Measurements from ENCODE around the gene SLC2A1. TPM values are rescaled to one million over a fixed set of nuclear protein-coding genes. Genes with fewer than 3 reads are reported as not detected.

SLC2A1 gene
- total RNA-seq, 1 experiment from 2014 or later, result 327 TPM

- Histone ChIP-seq H3K4me3 (no peak overlapping the region), H3K4me2 (no peak overlapping the region), H4K20me1 (ENCODE audit: insufficient read depth) (no peaks in the 10 kb centered on the region), H3K27me3 (ENCODE audit: insufficient read depth, low read depth) (no peaks in the 10 kb centered on the region), H2AFZ (no peak overlapping the region), H3K9me2 (ENCODE audit: insufficient read depth) (no peaks in the 10 kb centered on the region), H3K79me2 (ENCODE audit: low read depth) (no peaks in the 10 kb centered on the region), H3K4me1 (replicated peaks; ENCODE audit: insufficient read depth) (no peaks in the 10 kb centered on the region), H3K9me3 (ENCODE audit: insufficient read depth, low read depth) (no peaks in the 10 kb centered on the region; the same call in 1 of the 2 replicates), H3F3A (ENCODE audit: insufficient read depth, low read depth) (no peaks in the 10 kb centered on the region), H3K27ac (no peak overlapping the region), H3K36me3 (ENCODE audit: low read depth) (no peaks in the 10 kb centered on the region)
- intact Hi-C loops (cut with micrococcal nuclease; ENCODE audit: unreplicated experiment), result no loop called here
- ChIA-PET CTCF (no interaction called here), POLR2A (ENCODE audit: unreplicated experiment) (no interaction called here)
- TF ChIP-seq CTCF (conservative IDR thresholded peaks at IDR 0.05) (no peak), EZH2 (IDR thresholded peaks at IDR 0.05; ENCODE audit: low read depth) (no peak)
- no TSS peak for BruUV-seq (replicated peaks)
- DNase-seq, result no peak
Observed at GRCh38 chr1:42990757-42991346, 32.2 kb upstream of the SLC2A1 start.

- POLR2A ChIA-PET (ENCODE audit: unreplicated experiment), result no interaction called here
- H3F3A ChIP-seq (ENCODE audit: insufficient read depth, low read depth), result no peaks in the 10 kb centered on the region
- H4K20me1 ChIP-seq (ENCODE audit: insufficient read depth), result no peaks in the 10 kb centered on the region
- no peak overlapping the region for H3K4me3 ChIP-seq
- intact Hi-C loops (cut with micrococcal nuclease; ENCODE audit: unreplicated experiment), result no loop called here
- no peak for DNase-seq
- CTCF ChIA-PET, result no interaction called here
- no peak overlapping the region for H3K27ac ChIP-seq
- no peaks in the 10 kb centered on the region for H3K79me2 ChIP-seq (ENCODE audit: low read depth)
- no peak for TF ChIP-seq EZH2 (IDR thresholded peaks at IDR 0.05; ENCODE audit: low read depth)
- H3K27me3 ChIP-seq (ENCODE audit: insufficient read depth, low read depth), result no peaks in the 10 kb centered on the region
- no peaks in the 10 kb centered on the region for H3K9me3 ChIP-seq (ENCODE audit: insufficient read depth, low read depth)
- no peaks in the 10 kb centered on the region for H3K4me1 ChIP-seq (replicated peaks; ENCODE audit: insufficient read depth)
- H3K9me2 ChIP-seq (ENCODE audit: insufficient read depth), result no peaks in the 10 kb centered on the region
- BruUV-seq (replicated peaks), result no TSS peak
- no peak overlapping the region for H2AFZ ChIP-seq
- H3K36me3 ChIP-seq (ENCODE audit: low read depth), result no peaks in the 10 kb centered on the region
- H3K4me2 ChIP-seq, result no peak overlapping the region
Observed at GRCh38 chr1:42983693-42984092, 25.0 kb upstream of the SLC2A1 start.

- Histone ChIP-seq H4K20me1 (ENCODE audit: insufficient read depth) (no peaks in the 10 kb centered on the region), H3K9me3 (ENCODE audit: insufficient read depth, low read depth) (no peaks in the 10 kb centered on the region), H3K79me2 (ENCODE audit: low read depth) (no peaks in the 10 kb centered on the region), H3K36me3 (ENCODE audit: low read depth) (no peaks in the 10 kb centered on the region), H3F3A (ENCODE audit: insufficient read depth, low read depth) (no peaks in the 10 kb centered on the region), H2AFZ (no peak overlapping the region), H3K27me3 (ENCODE audit: insufficient read depth, low read depth) (no peaks in the 10 kb centered on the region), H3K4me1 (replicated peaks; ENCODE audit: insufficient read depth) (no peaks in the 10 kb centered on the region), H3K9me2 (ENCODE audit: insufficient read depth) (no peaks in the 10 kb centered on the region), H3K4me2 (no peak overlapping the region), H3K27ac (no peak overlapping the region), H3K4me3 (no peak overlapping the region)
- no peak for DNase-seq
- TF ChIP-seq EZH2 (IDR thresholded peaks at IDR 0.05; ENCODE audit: low read depth) (no peak), CTCF (conservative IDR thresholded peaks at IDR 0.05) (no peak)
- intact Hi-C loops (cut with micrococcal nuclease; ENCODE audit: unreplicated experiment), result no loop called here
- POLR2A ChIA-PET (ENCODE audit: unreplicated experiment), result interaction anchor here (0.6 kb wide), 1 partner anchor 13 kb away, joined by 8 read pairs; no protein-coding TSS in a partner anchor
- CTCF ChIA-PET, result no interaction called here
- BruUV-seq (replicated peaks), result no TSS peak
Observed at GRCh38 chr1:42983253-42983652, 24.6 kb upstream of the SLC2A1 start.

- no peaks in the 10 kb centered on the region for H3K9me3 ChIP-seq (ENCODE audit: insufficient read depth, low read depth)
- no peaks in the 10 kb centered on the region for H3K4me1 ChIP-seq (replicated peaks; ENCODE audit: insufficient read depth)
- H4K20me1 ChIP-seq (ENCODE audit: insufficient read depth), result no peaks in the 10 kb centered on the region
- H3K4me3 ChIP-seq, result no peak overlapping the region
- H3K9me2 ChIP-seq (ENCODE audit: insufficient read depth), result no peaks in the 10 kb centered on the region
- no peak overlapping the region for H2AFZ ChIP-seq
- ChIA-PET CTCF (interaction anchor here (1.1 kb wide), 1 partner anchor 59 kb away, joined by 3 read pairs; no protein-coding TSS in a partner anchor), POLR2A (ENCODE audit: unreplicated experiment) (interaction anchor here (0.6 kb wide), 1 partner anchor 14 kb away, joined by 8 read pairs; no protein-coding TSS in a partner anchor)
- H3K36me3 ChIP-seq (ENCODE audit: low read depth), result no peaks in the 10 kb centered on the region
- no peaks in the 10 kb centered on the region for H3K27me3 ChIP-seq (ENCODE audit: insufficient read depth, low read depth)
- no peaks in the 10 kb centered on the region for H3F3A ChIP-seq (ENCODE audit: insufficient read depth, low read depth)
- BruUV-seq (replicated peaks), result no TSS peak
- intact Hi-C loops (cut with micrococcal nuclease; ENCODE audit: unreplicated experiment), result no loop called here
- H3K27ac ChIP-seq, result no peak overlapping the region
- no peak overlapping the region for H3K4me2 ChIP-seq
- no peaks in the 10 kb centered on the region for H3K79me2 ChIP-seq (ENCODE audit: low read depth)
- no peak for DNase-seq
- TF ChIP-seq CTCF (conservative IDR thresholded peaks at IDR 0.05) (no peak), EZH2 (IDR thresholded peaks at IDR 0.05; ENCODE audit: low read depth) (no peak)
Observed at GRCh38 chr1:42982641-42983040, 24.0 kb upstream of the SLC2A1 start.

Measured in PC-9 (cell line).